HL-60/S4 treated with phorbol 12-myristate 13-acetate at 8.2 ng/mL for 4 days and 3 days (cell line): ENCODE measurements around the gene CDCA4.
"Not testable (repeated sequence)": the region's sequence is repeated elsewhere in the genome, so short reads cannot be mapped to it uniquely, and the experiment has no call there.

Experiments used
- in situ Hi-C: fragments of 300-500 bp; cut with MboI; formaldehyde crosslinking; loops from 2 replicates; pipeline ENCODE4 v1.15.0; 2022; ENCODE audit warnings: low sequenced_read_pairs

CDCA4 gene

GRCh38 chr14:105034315-105035039 lies 13.6 kb upstream of the CDCA4 start:
- in situ Hi-C loops: no loop called here

- in situ Hi-C loops: not testable (repeated sequence)
Measured at GRCh38 chr14:105033412-105033900, 12.6 kb upstream of the CDCA4 start.

- in situ Hi-C loops: not testable (repeated sequence)
Measured at GRCh38 chr14:105032451-105032901, 11.6 kb upstream of the CDCA4 start.

GRCh38 chr14:105030836-105031396 lies 10.0 kb upstream of the CDCA4 start:
- in situ Hi-C loops: no loop called here

- in situ Hi-C loops: no loop called here
Measured at GRCh38 chr14:105030194-105030593, 9.3 kb upstream of the CDCA4 start.

GRCh38 chr14:105029402-105029801 lies 8.5 kb upstream of the CDCA4 start:
- in situ Hi-C loops: no loop called here

GRCh38 chr14:105028251-105028927 lies 7.5 kb upstream of the CDCA4 start:
- in situ Hi-C loops: no loop called here

- in situ Hi-C loops: not testable (repeated sequence)
Measured at GRCh38 chr14:105027718-105028117, 6.8 kb upstream of the CDCA4 start.

- in situ Hi-C loops: no loop called here
Measured at GRCh38 chr14:105026802-105027563, 6.1 kb upstream of the CDCA4 start.

- in situ Hi-C loops: no loop called here
Measured at GRCh38 chr14:105026033-105026785, 5.3 kb upstream of the CDCA4 start.

- in situ Hi-C loops: no loop called here
Measured at GRCh38 chr14:105025429-105025828, 4.5 kb upstream of the CDCA4 start.

GRCh38 chr14:105023791-105024480 lies 3.1 kb upstream of the CDCA4 start:
- in situ Hi-C loops: no loop called here

- in situ Hi-C loops: no loop called here
Measured at GRCh38 chr14:105023144-105023543, 2.3 kb upstream of the CDCA4 start.

GRCh38 chr14:105022276-105022670 lies 1.4 kb upstream of the CDCA4 start:
- in situ Hi-C loops: no loop called here

GRCh38 chr14:105021656-105022275 lies 883 bp upstream of the CDCA4 start:
- in situ Hi-C loops: no loop called here

GRCh38 chr14:105019861-105020814 lies 745 bp downstream of the CDCA4 start:
- in situ Hi-C loops: no loop called here

GRCh38 chr14:105018414-105018813 lies 2.5 kb downstream of the CDCA4 start:
- in situ Hi-C loops: no loop called here

GRCh38 chr14:105015905-105016304 lies 5.0 kb downstream of the CDCA4 start:
- in situ Hi-C loops: no loop called here
